Measurements from ENCODE around the gene TAS1R1. TPM values are rescaled to one million over a fixed set of nuclear protein-coding genes. Genes with fewer than 3 reads are reported as not detected.

Gene TAS1R1
- total RNA-seq, 2 donors from 2014 or later = 0.31 to 0.51 TPM

GRCh38 chr1:6614929-6615785 lies 60.0 kb downstream of the TAS1R1 start:
- Mint-ChIP-seq H3K4me1 (peaks cover 9% of the 10 kb centered on the region), H3K27ac (peak overlapping the region; percentile 89), H3K27me3 (ENCODE audit: insufficient read depth) (peaks cover 5% of the 10 kb centered on the region), H3K9me3 (no peaks in the 10 kb centered on the region), H3K36me3 (ENCODE audit: low read depth) (peaks cover 27% of the 10 kb centered on the region), H3K4me3 (peak overlapping the region; percentile 72)
- peaks cover 35% of the 10 kb centered on the region for H3K36me3 ChIP-seq (ENCODE audit: control insufficient read depth, insufficient read depth, low read length)
- H3K27me3 ChIP-seq (ENCODE audit: control insufficient read depth, insufficient read depth, low read length, poor library complexity, severe bottlenecking) = no peaks in the 10 kb centered on the region
- H3K9ac ChIP-seq (ENCODE audit: extremely low read depth, low read length, poor library complexity, severe bottlenecking) = peak overlapping the region; percentile 62
- H3K4me3 ChIP-seq (ENCODE audit: low read length) = peak overlapping the region; percentile 87
- no peaks in the 10 kb centered on the region for H3K4me1 ChIP-seq (ENCODE audit: control insufficient read depth, insufficient read depth, low read length)
- DNase-seq = peak; percentile 64
- H3K9me3 ChIP-seq (ENCODE audit: control insufficient read depth, low read length) = no peaks in the 10 kb centered on the region
- TF ChIP-seq, protein P1, sequence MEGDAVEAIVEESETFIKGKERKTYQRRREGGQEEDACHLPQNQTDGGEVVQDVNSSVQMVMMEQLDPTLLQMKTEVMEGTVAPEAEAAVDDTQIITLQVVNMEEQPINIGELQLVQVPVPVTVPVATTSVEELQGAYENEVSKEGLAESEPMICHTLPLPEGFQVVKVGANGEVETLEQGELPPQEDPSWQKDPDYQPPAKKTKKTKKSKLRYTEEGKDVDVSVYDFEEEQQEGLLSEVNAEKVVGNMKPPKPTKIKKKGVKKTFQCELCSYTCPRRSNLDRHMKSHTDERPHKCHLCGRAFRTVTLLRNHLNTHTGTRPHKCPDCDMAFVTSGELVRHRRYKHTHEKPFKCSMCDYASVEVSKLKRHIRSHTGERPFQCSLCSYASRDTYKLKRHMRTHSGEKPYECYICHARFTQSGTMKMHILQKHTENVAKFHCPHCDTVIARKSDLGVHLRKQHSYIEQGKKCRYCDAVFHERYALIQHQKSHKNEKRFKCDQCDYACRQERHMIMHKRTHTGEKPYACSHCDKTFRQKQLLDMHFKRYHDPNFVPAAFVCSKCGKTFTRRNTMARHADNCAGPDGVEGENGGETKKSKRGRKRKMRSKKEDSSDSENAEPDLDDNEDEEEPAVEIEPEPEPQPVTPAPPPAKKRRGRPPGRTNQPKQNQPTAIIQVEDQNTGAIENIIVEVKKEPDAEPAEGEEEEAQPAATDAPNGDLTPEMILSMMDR (conservative IDR thresholded peaks at IDR 0.05) = no peak
- WGBS, 2 experiments (ENCODE audit: insufficient coverage in 1 of 2, insufficient read length in 1 of 2) = 1% methylated on average over 33 to 80 of the region's 82 CpGs
- H3K27ac ChIP-seq (ENCODE audit: low read depth, low read length) = no peak overlapping the region

DNA sequence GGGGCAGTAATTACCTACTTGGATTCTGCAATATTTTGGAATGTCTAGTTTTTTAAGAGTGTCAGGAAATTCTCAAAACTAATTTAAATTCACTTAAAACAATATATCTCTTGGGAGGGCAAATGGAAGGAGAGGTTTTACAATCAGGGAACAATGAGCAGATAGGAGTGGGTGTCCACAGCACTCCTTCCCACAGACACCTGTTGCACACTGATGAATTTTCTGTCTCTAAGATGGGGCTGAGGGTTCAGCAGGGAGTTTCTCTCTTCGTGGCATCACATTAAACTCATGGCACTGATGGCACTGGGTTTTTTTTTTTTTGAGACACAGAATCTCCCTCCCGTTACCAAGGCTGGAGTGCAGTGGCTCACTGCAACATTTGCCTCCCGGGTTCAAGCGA lies 63.9 kb downstream of the TAS1R1 start:
- no peak overlapping the region for H3K9ac ChIP-seq (ENCODE audit: extremely low read depth, low read length, poor library complexity, severe bottlenecking)
- H3K4me3 ChIP-seq (ENCODE audit: low read length) = no peak overlapping the region
- peaks cover 73% of the 10 kb centered on the region for H3K36me3 ChIP-seq (ENCODE audit: control insufficient read depth, insufficient read depth, low read length)
- Mint-ChIP-seq H3K36me3 (ENCODE audit: low read depth) (peaks cover 60% of the 10 kb centered on the region), H3K27ac (no peak overlapping the region), H3K4me3 (no peak overlapping the region), H3K4me1 (peaks cover 3% of the 10 kb centered on the region), H3K27me3 (ENCODE audit: insufficient read depth) (no peaks in the 10 kb centered on the region), H3K9me3 (peaks cover 4% of the 10 kb centered on the region)
- no peaks in the 10 kb centered on the region for H3K4me1 ChIP-seq (ENCODE audit: control insufficient read depth, insufficient read depth, low read length)
- no peak overlapping the region for H3K27ac ChIP-seq (ENCODE audit: low read depth, low read length)
- H3K27me3 ChIP-seq (ENCODE audit: control insufficient read depth, insufficient read depth, low read length, poor library complexity, severe bottlenecking) = no peaks in the 10 kb centered on the region
- no peaks in the 10 kb centered on the region for H3K9me3 ChIP-seq (ENCODE audit: control insufficient read depth, low read length)
- TF ChIP-seq, protein P1 (conservative IDR thresholded peaks at IDR 0.05) = no peak
- no peak for DNase-seq
- WGBS, 2 experiments (ENCODE audit: insufficient coverage in 1 of 2, insufficient read length in 1 of 2) = 96 to 100% methylated on average over 2 to 4 of the region's 4 CpGs

DNA sequence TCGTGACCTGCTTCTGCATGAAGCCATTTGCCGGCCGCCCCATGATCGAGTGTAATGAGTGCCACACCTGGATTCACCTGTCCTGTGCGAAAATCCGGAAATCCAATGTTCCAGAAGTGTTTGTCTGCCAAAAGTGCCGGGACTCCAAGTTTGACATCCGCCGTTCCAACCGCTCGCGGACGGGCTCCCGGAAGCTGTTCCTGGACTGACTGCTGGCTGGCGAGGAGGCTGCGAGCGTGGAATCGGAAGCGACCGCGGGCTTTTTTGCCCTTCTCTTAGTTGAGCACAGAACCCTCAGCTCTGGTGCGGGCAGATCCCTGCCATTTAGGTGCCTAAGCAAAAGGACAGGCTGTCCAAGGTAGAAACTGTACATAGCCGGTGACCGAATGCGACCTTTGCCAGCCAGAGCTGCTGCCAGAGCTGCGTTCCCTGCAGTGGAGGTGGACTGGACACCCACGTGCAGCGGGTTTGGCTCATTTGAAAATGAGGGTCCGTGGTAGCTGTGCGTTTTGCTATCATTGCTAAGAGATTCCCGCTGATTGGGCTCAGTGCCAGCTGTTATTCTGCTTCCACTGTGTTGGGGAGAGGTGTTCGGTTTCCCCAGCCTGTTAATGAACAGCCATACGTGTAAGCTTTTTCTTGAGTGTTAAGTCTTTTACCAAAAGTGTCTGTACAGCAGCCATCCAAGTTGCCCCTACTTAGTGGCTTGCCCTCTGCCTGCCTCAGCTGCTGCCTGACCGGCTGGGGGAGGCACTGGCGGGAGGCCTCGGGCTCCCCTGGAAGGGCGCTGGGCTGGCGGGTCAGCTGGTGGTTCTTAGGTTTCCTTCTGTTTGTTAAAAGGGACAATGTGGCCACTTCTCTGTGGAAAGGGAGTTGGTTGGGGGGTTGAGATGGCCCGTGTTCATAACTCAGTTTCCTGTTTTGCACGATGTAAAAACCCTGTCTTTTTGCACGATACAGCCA lies 66.6 kb downstream of the TAS1R1 start:
- peaks cover 4% of the 10 kb centered on the region for H3K9me3 Mint-ChIP-seq
- Histone ChIP-seq H3K4me3 (ENCODE audit: low read length) (no peak overlapping the region), H3K27ac (ENCODE audit: low read depth, low read length) (no peak overlapping the region), H3K9me3 (ENCODE audit: control insufficient read depth, low read length) (no peaks in the 10 kb centered on the region), H3K9ac (ENCODE audit: extremely low read depth, low read length, poor library complexity, severe bottlenecking) (no peak overlapping the region), H3K27me3 (ENCODE audit: control insufficient read depth, insufficient read depth, low read length, poor library complexity, severe bottlenecking) (no peaks in the 10 kb centered on the region), H3K36me3 (ENCODE audit: control insufficient read depth, insufficient read depth, low read length) (peaks cover 75% of the 10 kb centered on the region), H3K4me1 (ENCODE audit: control insufficient read depth, insufficient read depth, low read length) (no peaks in the 10 kb centered on the region)
- TF ChIP-seq, protein P1 (conservative IDR thresholded peaks at IDR 0.05) = no peak
- H3K4me3 Mint-ChIP-seq = no peak overlapping the region
- no peaks in the 10 kb centered on the region for H3K4me1 Mint-ChIP-seq
- WGBS, 2 experiments (ENCODE audit: insufficient coverage in 1 of 2, insufficient read length in 1 of 2) = 92 to 95% methylated on average over 33 to 41 of the region's 41 CpGs
- DNase-seq = no peak
- H3K27ac Mint-ChIP-seq = peak overlapping the region; percentile 64
- H3K27me3 Mint-ChIP-seq (ENCODE audit: insufficient read depth) = no peaks in the 10 kb centered on the region
- H3K36me3 Mint-ChIP-seq (ENCODE audit: low read depth) = peaks cover 61% of the 10 kb centered on the region

Measured in endodermal cell (in vitro differentiated cells).